Measurements from ENCODE around the gene SLC39A13. TPM values are rescaled to one million over a fixed set of nuclear protein-coding genes. Genes with fewer than 3 reads are reported as not detected.

Gene SLC39A13
- total RNA-seq, 1 experiment from 2014 or later = 29.2 TPM

GRCh38 chr11:47375546-47376085, 32.8 kb upstream of the SLC39A13 start:
- H2BK20ac ChIP-seq (ENCODE audit: low read depth, low read length, poor library complexity, severe bottlenecking) = no peak overlapping the region
- H3K23ac ChIP-seq (ENCODE audit: insufficient read length, low read depth, low read length) = no peak overlapping the region
- no peak for DNase-seq
- no peak overlapping the region for H2BK12ac ChIP-seq (ENCODE audit: insufficient read length, low read depth, low read length)
- H2BK15ac ChIP-seq (ENCODE audit: low read depth, low read length) = no peak overlapping the region
- no peaks in the 10 kb centered on the region for H4K20me1 ChIP-seq (ENCODE audit: control insufficient read depth, insufficient read depth, insufficient read length)
- no peak overlapping the region for H4K5ac ChIP-seq (ENCODE audit: insufficient read length, low read depth, low read length)
- H3K27ac Mint-ChIP-seq = no peak overlapping the region
- peaks cover 3 to 4% of the 10 kb centered on the region in 2 experiments; a peak in 3 of 4 replicates for H3K4me1 Mint-ChIP-seq
- no peak overlapping the region for H2AK5ac ChIP-seq (ENCODE audit: insufficient read length, low read length)
- H3K4me1 ChIP-seq (ENCODE audit: insufficient read depth, low read length) = no peaks in the 10 kb centered on the region
- H3K4me2 ChIP-seq (ENCODE audit: insufficient read depth, insufficient read length, low read length) = no peak overlapping the region
- no peak overlapping the region for H2AFZ ChIP-seq (ENCODE audit: low read length)
- no peak overlapping the region for H3K14ac ChIP-seq (ENCODE audit: insufficient read depth, low read length)
- no peak overlapping the region for H3K27ac ChIP-seq (ENCODE audit: insufficient read length, low read depth, low read length)
- H3K4me3 Mint-ChIP-seq = no peak overlapping the region
- no peaks in the 10 kb centered on the region for H3K79me2 ChIP-seq (ENCODE audit: insufficient read depth, low read length)
- H3K23me2 ChIP-seq (ENCODE audit: insufficient read length, low read depth, low read length, poor library complexity, severe bottlenecking) = no peaks in the 10 kb centered on the region
- H3K9ac ChIP-seq (ENCODE audit: extremely low read depth, insufficient read length, low read length) = no peak overlapping the region
- H3K18ac ChIP-seq (ENCODE audit: insufficient read length, low read depth, low read length) = no peak overlapping the region
- H3T11ph ChIP-seq (ENCODE audit: low read length) = no peak overlapping the region
- H3K9me3 Mint-ChIP-seq = no peaks in the 10 kb centered on the region
- H3K27me3 Mint-ChIP-seq (ENCODE audit: low read depth) = no peaks in the 10 kb centered on the region
- no peak overlapping the region for H4K8ac ChIP-seq (replicated peaks; ENCODE audit: insufficient read length, low read depth, low read length)
- no peak for TF ChIP-seq CTCF (conservative IDR thresholded peaks at IDR 0.05)
- H3K56ac ChIP-seq (ENCODE audit: insufficient read length, low read depth, low read length) = no peak overlapping the region
- no peak overlapping the region for H2BK120ac ChIP-seq (ENCODE audit: low read depth, low read length, poor library complexity, severe bottlenecking)
- no CpG with 5 or more reads among the region's 13 CpGs for WGBS (ENCODE audit: extremely low coverage, insufficient read length, low lambda C conversion rate)
- H3K9me3 ChIP-seq (ENCODE audit: control insufficient read depth, low read depth, low read length) = no peaks in the 10 kb centered on the region
- no peaks in the 10 kb centered on the region for H3K79me1 ChIP-seq (ENCODE audit: insufficient read depth, low read depth, low read length, poor library complexity, severe bottlenecking)
- H3K27me3 ChIP-seq (ENCODE audit: insufficient read depth, low read length) = no peaks in the 10 kb centered on the region
- H3K36me3 Mint-ChIP-seq (ENCODE audit: insufficient read depth in 1 of 3, low read depth in 3 of 3) = no peaks in the 10 kb centered on the region
- H3K4ac ChIP-seq (ENCODE audit: low read depth, low read length) = no peak overlapping the region
- no peak overlapping the region for H4K91ac ChIP-seq (ENCODE audit: insufficient read length, low read depth, low read length)
- no peak overlapping the region for H2BK5ac ChIP-seq (ENCODE audit: insufficient read length, low read length)
